ENCODE results near the gene ZFTA. TPM values are rescaled to one million over a fixed set of nuclear protein-coding genes. Genes with fewer than 3 reads are reported as not detected.

Gene ZFTA
- total RNA-seq, 4 donors from 2014 or later, result 2.9 to 12.0 (median 4.6) TPM

DNA sequence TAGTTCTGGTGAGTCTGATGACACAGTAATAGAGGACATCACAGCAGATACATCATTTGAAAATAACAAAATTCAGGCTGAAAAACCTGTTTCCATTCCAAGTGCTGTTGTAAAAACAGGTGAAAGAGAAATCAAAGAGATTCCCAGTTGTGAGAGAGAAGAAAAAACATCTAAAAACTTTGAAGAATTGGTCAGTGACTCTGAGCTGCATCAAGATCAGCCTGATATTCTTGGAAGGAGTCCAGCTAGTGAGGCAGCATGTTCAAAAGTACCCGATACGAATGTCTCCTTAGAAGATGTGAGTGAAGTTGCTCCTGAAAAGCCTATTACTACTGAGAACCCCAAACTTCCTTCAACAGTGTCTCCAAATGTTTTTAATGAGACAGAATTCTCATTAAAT lies 48.6 kb downstream of the ZFTA start:
- H3K27me3 ChIP-seq, result no peaks in the 10 kb centered on the region
- intact Hi-C loops (cut with DNase I), result no loop called here
- TF ChIP-seq CTCF (IDR thresholded peaks at IDR 0.05) (no peak), POLR2A (IDR thresholded peaks at IDR 0.05) (no peak)
- 69 to 84% methylated on average over 2 of the region's 2 CpGs for WGBS, 2 donors
- no peak overlapping the region for H3K27ac ChIP-seq
- DNase-seq, result no peak
- no peak overlapping the region for H3K4me3 ChIP-seq
- H3K4me1 ChIP-seq, result no peaks in the 10 kb centered on the region
- H3K9me3 ChIP-seq, result no peaks in the 10 kb centered on the region
- H3K36me3 ChIP-seq, result peaks cover 0 to 11% (median 0%) of the 10 kb centered on the region in 3 donors

DNA sequence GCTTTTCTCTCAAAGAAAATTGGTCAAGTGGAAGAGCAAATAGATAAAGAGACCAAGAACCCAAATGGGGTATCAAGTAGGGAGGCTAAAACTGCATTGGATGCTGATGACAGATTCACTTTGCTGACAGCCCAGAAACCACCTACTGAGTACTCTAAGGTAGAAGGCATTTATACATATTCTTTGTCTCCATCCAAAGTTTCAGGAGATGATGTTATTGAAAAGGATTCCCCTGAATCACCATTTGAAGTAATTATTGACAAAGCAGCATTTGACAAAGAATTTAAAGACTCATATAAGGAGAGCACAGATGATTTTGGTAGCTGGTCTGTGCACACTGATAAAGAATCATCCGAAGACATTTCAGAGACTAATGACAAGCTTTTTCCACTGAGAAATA lies 49.6 kb downstream of the ZFTA start:
- H3K9me3 ChIP-seq, result no peaks in the 10 kb centered on the region
- intact Hi-C loops (cut with DNase I), result no loop called here
- no peak overlapping the region for H3K4me3 ChIP-seq
- no peaks in the 10 kb centered on the region for H3K4me1 ChIP-seq
- WGBS, 2 donors, result 78 to 80% methylated on average over 1 of the region's 1 CpG
- H3K27ac ChIP-seq, result no peak overlapping the region
- DNase-seq, result no peak
- peaks cover 0 to 11% (median 0%) of the 10 kb centered on the region in 3 donors for H3K36me3 ChIP-seq
- TF ChIP-seq POLR2A (IDR thresholded peaks at IDR 0.05), result no peak
- no peak for TF ChIP-seq CTCF (IDR thresholded peaks at IDR 0.05)
- H3K27me3 ChIP-seq, result no peaks in the 10 kb centered on the region

Small RNAs within 50 kb of the gene (small RNA-seq; reads per million reads assigned to genes)
- 0 reads per million in 4 donors for gene RN7SL596P

Other genes with a start within 250 kb of the ZFTA start
- 10 to 100 TPM in 2 of 4 donors, 1 to 10 TPM in 2; 3.9 to 32.6 (median 11.7) TPM for gene PLAAT4, start 232.0 kb downstream of the ZFTA start, total RNA-seq
- under 1 TPM in 1 of 4 donors, not detected in 3; 0.47 TPM for gene PLAAT2, start 205.4 kb downstream of the ZFTA start, total RNA-seq
- 10 to 100 TPM in 1 of 4 donors, 1 to 10 TPM in 2, under 1 TPM in 1; 0.57 to 15.4 (median 4.5) TPM for gene PLAAT3, start 154.3 kb downstream of the ZFTA start, total RNA-seq
- gene ATL3, start 97.4 kb downstream of the ZFTA start, total RNA-seq, result 10 to 100 TPM; 39.1 to 79.7 (median 55.3) TPM
- 10 to 100 TPM; 48.0 to 78.3 (median 58.4) TPM for gene RTN3, start 87.3 kb downstream of the ZFTA start, total RNA-seq
- 1 to 10 TPM; 3.4 to 8.8 (median 6.1) TPM for gene SPINDOC, start 44.7 kb upstream of the ZFTA start, total RNA-seq
- 10 to 100 TPM; 47.0 to 91.0 (median 62.2) TPM for gene MARK2, start 70.3 kb upstream of the ZFTA start, total RNA-seq
- gene RCOR2, start 148.4 kb upstream of the ZFTA start, total RNA-seq, result under 1 TPM in 3 of 4 donors, not detected in 1; 0.19 to 0.49 (median 0.22) TPM
- 10 to 100 TPM in 3 of 4 donors, 1 to 10 TPM in 1; 9.8 to 13.2 (median 11.2) TPM for gene NAA40, start 170.2 kb upstream of the ZFTA start, total RNA-seq
- gene COX8A, start 205.8 kb upstream of the ZFTA start, total RNA-seq, result 100 to 1,000 TPM; 417 to 745 (median 637) TPM
- gene OTUB1, start 217.7 kb upstream of the ZFTA start, total RNA-seq, result 10 to 100 TPM; 82.0 to 97.3 (median 89.7) TPM